ENCODE results near the gene TRPV3. TPM values are rescaled to one million over a fixed set of nuclear protein-coding genes. Genes with fewer than 3 reads are reported as not detected.

The TRPV3 gene
- total RNA-seq, 1 experiment from 2014 or later: 1.4 TPM

DNA sequence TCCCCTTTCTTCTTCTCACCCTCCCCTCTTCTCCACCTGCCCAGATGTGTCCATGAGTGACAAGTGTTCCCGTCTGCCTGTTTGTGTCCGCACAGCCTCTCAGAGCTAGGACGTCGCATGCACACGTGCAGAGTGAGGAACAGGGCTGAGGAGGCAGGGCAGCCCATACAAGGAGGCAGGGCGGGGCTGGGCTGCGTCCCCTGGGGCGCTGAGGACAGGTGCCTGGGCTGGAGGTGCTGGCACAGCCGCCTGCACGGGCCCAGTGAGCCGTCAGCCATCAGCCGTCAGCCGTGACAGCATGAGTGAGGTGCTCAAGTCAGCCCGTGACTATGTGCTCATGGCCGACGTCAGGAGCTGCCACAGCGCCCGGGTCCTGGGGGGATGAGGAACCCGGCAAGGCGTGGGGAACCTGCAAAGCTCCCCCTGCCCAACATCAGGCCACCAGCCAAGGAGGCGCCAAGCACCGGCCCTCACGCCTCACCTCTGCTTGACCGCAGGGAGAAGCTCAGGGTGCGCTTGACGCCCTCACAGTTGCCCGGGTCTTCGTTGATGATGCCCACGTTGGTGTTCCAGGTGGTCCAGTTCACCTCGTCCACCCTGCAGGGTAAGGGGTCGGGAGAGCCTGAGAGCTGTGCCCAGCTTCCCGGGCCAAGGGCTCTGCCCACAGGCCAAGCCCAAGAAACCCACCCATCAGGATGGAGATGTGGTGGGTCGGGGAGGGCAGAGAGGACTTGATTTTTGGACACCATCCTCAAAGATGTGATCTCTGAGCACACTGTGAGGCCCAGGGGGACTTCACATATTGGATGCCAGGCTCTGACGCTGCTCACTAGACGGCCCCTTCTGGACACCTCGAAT lies 13.7 kb upstream of the TRPV3 start:
- no peak overlapping the region for H3K27ac ChIP-seq (ENCODE audit: low read depth, low read length)

More for the DNA sequence above, 13.7 kb upstream of the TRPV3 start:
- Histone ChIP-seq H3K79me2 (ENCODE audit: insufficient read depth, low read length) (no peaks in the 10 kb centered on the region), H3K9me3 (ENCODE audit: control insufficient read depth in 1 of 2, insufficient read depth in 1 of 2, low read depth in 1 of 2, low read length in 2 of 2) (no peaks in the 10 kb centered on the region), H3K4me3 (replicated peaks in 1 of 2; ENCODE audit: low read depth in 1 of 2, low read length in 2 of 2) (no peak overlapping the region), H3K9ac (ENCODE audit: low read length) (no peak overlapping the region), H2AFZ (ENCODE audit: low read depth, low read length, poor library complexity, severe bottlenecking) (no peak overlapping the region), H3K4me1 (ENCODE audit: control insufficient read depth in 1 of 2, insufficient read depth in 2 of 2, low read length in 2 of 2) (no peaks in the 10 kb centered on the region), H3K4me2 (ENCODE audit: low read length) (no peak overlapping the region), H3K27me3 (ENCODE audit: insufficient read depth, low read length) (no peaks in the 10 kb centered on the region), H4K20me1 (ENCODE audit: insufficient read depth) (no peaks in the 10 kb centered on the region), H3K9me2 (ENCODE audit: insufficient read depth) (no peaks in the 10 kb centered on the region), H3K36me3 (ENCODE audit: control insufficient read depth in 1 of 2, insufficient read depth in 2 of 2, low read length in 2 of 2) (peaks cover 2 to 3% of the 10 kb centered on the region in 2 experiments; a peak in 2 of 4 replicates)
- no peak for DNase-seq (ENCODE audit: low read depth, low spot score)
- no peak for ATAC-seq
- ChIA-PET POLR2A (no interaction called here), CTCF (no interaction called here), RAD21 (ENCODE audit: low non-redundant PET in 1 of 2, low total read pairs in 2 of 2, uncharacterized antibody in 2 of 2, unreplicated experiment in 2 of 2) (no interaction called here)
- TF ChIP-seq, protein P1, sequence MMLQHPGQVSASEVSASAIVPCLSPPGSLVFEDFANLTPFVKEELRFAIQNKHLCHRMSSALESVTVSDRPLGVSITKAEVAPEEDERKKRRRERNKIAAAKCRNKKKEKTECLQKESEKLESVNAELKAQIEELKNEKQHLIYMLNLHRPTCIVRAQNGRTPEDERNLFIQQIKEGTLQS (IDR thresholded peaks at IDR 0.05): no peak
- TF ChIP-seq CBX3 (IDR thresholded peaks at IDR 0.05; ENCODE audit: low read depth): no peak
- no peak for TF ChIP-seq JUND (IDR thresholded peaks at IDR 0.05)
- TF ChIP-seq EZH2 (IDR thresholded peaks at IDR 0.05): no peak
- no peak for TF ChIP-seq ZFX (IDR thresholded peaks at IDR 0.05)
- no peak for TF ChIP-seq RAD21 (IDR thresholded peaks at IDR 0.05; ENCODE audit: low read depth)
- TF ChIP-seq, protein P2, sequence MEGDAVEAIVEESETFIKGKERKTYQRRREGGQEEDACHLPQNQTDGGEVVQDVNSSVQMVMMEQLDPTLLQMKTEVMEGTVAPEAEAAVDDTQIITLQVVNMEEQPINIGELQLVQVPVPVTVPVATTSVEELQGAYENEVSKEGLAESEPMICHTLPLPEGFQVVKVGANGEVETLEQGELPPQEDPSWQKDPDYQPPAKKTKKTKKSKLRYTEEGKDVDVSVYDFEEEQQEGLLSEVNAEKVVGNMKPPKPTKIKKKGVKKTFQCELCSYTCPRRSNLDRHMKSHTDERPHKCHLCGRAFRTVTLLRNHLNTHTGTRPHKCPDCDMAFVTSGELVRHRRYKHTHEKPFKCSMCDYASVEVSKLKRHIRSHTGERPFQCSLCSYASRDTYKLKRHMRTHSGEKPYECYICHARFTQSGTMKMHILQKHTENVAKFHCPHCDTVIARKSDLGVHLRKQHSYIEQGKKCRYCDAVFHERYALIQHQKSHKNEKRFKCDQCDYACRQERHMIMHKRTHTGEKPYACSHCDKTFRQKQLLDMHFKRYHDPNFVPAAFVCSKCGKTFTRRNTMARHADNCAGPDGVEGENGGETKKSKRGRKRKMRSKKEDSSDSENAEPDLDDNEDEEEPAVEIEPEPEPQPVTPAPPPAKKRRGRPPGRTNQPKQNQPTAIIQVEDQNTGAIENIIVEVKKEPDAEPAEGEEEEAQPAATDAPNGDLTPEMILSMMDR (IDR thresholded peaks at IDR 0.05 in 2 of 3, conservative IDR thresholded peaks at IDR 0.05 in 1 of 3; ENCODE audit: borderline replicate concordance in 1 of 3, insufficient read depth in 1 of 3, low read depth in 2 of 3, low read length in 2 of 3): no peak
- TF ChIP-seq ZNF274 (IDR thresholded peaks at IDR 0.05; ENCODE audit: low read depth, low read length): no peak
- TF ChIP-seq, protein P3, sequence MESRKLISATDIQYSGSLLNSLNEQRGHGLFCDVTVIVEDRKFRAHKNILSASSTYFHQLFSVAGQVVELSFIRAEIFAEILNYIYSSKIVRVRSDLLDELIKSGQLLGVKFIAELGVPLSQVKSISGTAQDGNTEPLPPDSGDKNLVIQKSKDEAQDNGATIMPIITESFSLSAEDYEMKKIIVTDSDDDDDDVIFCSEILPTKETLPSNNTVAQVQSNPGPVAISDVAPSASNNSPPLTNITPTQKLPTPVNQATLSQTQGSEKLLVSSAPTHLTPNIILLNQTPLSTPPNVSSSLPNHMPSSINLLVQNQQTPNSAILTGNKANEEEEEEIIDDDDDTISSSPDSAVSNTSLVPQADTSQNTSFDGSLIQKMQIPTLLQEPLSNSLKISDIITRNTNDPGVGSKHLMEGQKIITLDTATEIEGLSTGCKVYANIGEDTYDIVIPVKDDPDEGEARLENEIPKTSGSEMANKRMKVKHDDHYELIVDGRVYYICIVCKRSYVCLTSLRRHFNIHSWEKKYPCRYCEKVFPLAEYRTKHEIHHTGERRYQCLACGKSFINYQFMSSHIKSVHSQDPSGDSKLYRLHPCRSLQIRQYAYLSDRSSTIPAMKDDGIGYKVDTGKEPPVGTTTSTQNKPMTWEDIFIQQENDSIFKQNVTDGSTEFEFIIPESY (IDR thresholded peaks at IDR 0.05; ENCODE audit: extremely low read depth, insufficient replicate concordance, low read length): no peak
- TF ChIP-seq POLR2A (IDR thresholded peaks at IDR 0.05; ENCODE audit: borderline replicate concordance, extremely low read depth, insufficient read depth, insufficient read length): no peak
- TF ChIP-seq YY1 (IDR thresholded peaks at IDR 0.05; ENCODE audit: extremely low read depth, insufficient replicate concordance, low read depth, low read length): no peak
- TF ChIP-seq, protein P4, sequence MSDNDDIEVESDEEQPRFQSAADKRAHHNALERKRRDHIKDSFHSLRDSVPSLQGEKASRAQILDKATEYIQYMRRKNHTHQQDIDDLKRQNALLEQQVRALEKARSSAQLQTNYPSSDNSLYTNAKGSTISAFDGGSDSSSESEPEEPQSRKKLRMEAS (IDR thresholded peaks at IDR 0.05): no peak
- no peak for TF ChIP-seq ELF1 (IDR thresholded peaks at IDR 0.05; ENCODE audit: borderline replicate concordance, low read depth)
- TF ChIP-seq SRF (IDR thresholded peaks at IDR 0.05; ENCODE audit: low read depth): no peak
- intact Hi-C loops (cut with micrococcal nuclease): no loop called here
- no TSS peak for BruUV-seq (replicated peaks)

Data from HCT116 (cell line).